Measurements from ENCODE around the gene NIT2.

DNA sequence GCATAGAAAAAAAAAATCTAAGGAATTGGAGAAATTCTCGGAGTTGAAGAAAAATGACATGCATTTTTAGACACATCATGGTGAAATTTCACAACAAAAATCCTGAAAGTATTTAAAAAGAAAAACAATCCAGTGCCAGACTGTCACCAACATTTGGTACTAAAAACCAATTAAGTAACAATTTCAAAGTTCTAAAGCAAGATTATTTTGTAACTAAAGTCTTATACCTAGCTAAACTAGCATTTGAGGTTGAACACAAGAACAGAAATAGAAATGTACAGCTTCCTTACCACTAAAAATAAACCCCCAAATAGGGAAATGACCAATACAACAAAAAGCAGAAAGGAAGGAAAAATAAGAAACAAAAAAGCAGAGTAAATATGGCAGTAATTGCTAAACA lies 54.5 kb downstream of the NIT2 start:
- no peak for TF ChIP-seq POLR2A (IDR thresholded peaks at IDR 0.05; ENCODE audit: low read depth, low read length)
- TF ChIP-seq MAZ (IDR thresholded peaks at IDR 0.05; ENCODE audit: borderline replicate concordance, low read depth, low read length), result no peak
- TF ChIP-seq, protein P1, sequence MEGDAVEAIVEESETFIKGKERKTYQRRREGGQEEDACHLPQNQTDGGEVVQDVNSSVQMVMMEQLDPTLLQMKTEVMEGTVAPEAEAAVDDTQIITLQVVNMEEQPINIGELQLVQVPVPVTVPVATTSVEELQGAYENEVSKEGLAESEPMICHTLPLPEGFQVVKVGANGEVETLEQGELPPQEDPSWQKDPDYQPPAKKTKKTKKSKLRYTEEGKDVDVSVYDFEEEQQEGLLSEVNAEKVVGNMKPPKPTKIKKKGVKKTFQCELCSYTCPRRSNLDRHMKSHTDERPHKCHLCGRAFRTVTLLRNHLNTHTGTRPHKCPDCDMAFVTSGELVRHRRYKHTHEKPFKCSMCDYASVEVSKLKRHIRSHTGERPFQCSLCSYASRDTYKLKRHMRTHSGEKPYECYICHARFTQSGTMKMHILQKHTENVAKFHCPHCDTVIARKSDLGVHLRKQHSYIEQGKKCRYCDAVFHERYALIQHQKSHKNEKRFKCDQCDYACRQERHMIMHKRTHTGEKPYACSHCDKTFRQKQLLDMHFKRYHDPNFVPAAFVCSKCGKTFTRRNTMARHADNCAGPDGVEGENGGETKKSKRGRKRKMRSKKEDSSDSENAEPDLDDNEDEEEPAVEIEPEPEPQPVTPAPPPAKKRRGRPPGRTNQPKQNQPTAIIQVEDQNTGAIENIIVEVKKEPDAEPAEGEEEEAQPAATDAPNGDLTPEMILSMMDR (conservative IDR thresholded peaks at IDR 0.05; ENCODE audit: low read depth, low read length), result no peak
- TF ChIP-seq, protein P2, sequence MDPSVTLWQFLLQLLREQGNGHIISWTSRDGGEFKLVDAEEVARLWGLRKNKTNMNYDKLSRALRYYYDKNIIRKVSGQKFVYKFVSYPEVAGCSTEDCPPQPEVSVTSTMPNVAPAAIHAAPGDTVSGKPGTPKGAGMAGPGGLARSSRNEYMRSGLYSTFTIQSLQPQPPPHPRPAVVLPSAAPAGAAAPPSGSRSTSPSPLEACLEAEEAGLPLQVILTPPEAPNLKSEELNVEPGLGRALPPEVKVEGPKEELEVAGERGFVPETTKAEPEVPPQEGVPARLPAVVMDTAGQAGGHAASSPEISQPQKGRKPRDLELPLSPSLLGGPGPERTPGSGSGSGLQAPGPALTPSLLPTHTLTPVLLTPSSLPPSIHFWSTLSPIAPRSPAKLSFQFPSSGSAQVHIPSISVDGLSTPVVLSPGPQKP (IDR thresholded peaks at IDR 0.05; ENCODE audit: borderline replicate concordance, low read depth, low read length), result no peak
- TF ChIP-seq, protein P3, sequence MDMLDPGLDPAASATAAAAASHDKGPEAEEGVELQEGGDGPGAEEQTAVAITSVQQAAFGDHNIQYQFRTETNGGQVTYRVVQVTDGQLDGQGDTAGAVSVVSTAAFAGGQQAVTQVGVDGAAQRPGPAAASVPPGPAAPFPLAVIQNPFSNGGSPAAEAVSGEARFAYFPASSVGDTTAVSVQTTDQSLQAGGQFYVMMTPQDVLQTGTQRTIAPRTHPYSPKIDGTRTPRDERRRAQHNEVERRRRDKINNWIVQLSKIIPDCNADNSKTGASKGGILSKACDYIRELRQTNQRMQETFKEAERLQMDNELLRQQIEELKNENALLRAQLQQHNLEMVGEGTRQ (IDR thresholded peaks at IDR 0.05; ENCODE audit: low read depth, low read length), result no peak
- TF ChIP-seq CHD1 (IDR thresholded peaks at IDR 0.05; ENCODE audit: low read depth, low read length), result no peak
